GM10266 (cell line): ENCODE results near the gene EXOSC2.

Source experiments
- DNase-seq: peaks from one replicate; pipeline ENCODE4 v3.0.0; 2012; ENCODE audit errors: extremely low spot score
- CTCF ChIP-seq: IDR thresholded peaks from 2 replicates; pipeline ENCODE4 v1.5.1; 2012; ENCODE audit warnings: mild to moderate bottlenecking, low read depth; ENCODE audit not compliant: control insufficient read depth, insufficient read depth; ENCODE audit errors: missing control alignments

The EXOSC2 gene

GRCh38 chr9:130693426-130694191 is at the start of gene EXOSC2:
EXOSC2 (plus strand) TSS chr9:130693780; CDS start chr9:130693792, 12 bp downstream.
- DNase-seq = peak; percentile 98
- TF ChIP-seq CTCF = no peak

DNA sequence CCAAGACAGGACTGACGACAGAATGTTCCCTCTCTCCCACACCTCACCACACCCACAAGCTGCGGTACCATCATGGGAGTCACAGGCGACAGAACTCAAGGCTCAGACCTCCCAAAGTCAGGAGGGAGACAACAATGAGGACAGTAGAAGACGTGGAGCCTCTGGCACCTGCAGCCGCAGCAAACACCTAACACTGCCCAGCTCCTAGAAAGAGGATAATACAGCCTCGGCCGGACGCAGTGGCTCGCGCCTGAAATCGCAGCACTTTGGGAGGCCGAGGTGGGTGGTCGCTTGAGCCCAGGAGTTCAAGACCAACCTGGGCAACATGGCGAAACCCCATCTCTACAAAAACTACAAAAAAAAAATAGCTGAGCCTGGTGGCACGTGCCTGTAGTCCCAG is 42.4 kb upstream of the EXOSC2 start:
- TF ChIP-seq CTCF = no peak
- DNase-seq = no peak

DNA sequence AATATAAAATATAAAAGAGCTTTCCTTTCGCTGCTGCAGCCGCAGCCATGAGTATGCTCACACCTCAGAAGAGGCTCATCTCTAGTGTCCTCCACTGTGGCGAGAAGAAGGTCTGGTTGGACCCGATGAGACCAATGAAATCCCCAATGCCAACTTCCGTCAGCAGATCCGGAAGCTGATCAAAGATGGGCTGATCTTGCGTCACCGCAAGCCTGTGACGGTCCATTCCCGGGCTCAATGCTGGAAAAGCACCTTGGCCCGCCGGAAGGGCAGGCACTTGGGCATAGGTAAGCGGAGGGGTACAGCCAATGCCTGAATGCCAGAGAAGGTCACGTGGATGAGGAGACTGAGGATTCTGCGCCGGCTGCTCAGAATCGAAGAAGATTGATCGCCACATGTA is 41.8 kb upstream of the EXOSC2 start:
- no peak for TF ChIP-seq CTCF
- DNase-seq = no peak

DNA sequence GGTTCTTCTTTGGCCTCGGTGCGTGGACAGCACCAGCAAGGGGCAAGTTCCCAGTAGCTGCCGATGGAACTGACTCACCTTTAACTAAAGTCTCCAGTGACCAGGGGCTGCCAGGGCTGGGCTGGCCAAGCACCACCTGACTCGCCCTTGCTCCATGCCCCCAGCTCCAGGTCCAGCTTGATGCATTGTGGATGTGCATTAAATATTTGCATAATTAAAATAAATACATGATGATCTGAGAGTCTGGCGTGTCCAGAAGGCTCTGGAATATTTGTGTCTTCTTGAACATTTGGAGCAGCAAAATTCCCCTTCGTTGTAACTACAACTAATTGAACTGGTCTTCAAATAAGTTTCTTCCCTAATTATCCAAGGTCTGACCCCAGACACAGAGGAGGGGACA is 38.7 kb upstream of the EXOSC2 start:
- DNase-seq = no peak
- TF ChIP-seq CTCF = no peak

DNA sequence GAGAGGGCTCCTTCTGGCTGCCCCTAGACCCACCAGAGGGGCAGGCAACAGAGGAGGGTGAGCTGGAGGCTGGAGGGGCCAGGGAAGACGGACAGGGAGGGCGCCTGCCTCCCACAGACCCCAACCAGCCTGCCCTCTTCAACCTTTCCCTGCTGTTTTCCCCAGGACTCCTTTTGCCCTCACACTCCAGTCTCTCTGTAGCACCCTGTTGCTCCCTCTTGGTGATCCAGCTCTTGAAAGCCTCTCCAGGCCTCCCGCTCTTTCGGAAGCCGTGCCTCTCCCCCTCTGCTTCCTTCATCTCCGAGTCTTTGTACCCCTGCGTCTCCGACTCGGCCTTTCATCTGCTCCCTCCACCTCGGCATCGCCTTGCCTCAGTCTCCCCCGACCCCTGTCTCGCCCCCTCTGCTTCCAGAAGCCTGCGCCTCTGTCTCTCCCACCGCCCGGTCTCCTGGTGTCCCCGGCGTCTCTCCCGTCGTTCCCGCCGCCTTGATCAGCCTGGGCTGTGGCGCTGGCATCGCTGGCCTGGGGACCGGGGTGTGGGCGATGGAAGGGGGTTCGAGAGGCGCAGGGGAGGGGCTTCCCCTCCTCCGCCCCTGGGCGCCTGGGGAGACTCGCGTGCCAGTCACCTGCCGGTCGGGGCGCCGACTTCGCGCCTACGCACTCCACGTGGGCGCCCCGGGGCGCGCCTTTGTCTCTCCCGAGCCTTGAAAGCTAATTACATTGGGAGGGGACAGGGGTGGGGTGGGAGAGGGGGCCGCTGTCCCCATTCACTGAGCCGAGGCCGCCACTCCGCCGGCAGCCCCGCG is 34.5 kb upstream of the EXOSC2 start:
- no peak for TF ChIP-seq CTCF
- DNase-seq = no peak

GRCh38 chr9:130659699-130660248 is 33.8 kb upstream of the EXOSC2 start:
- DNase-seq = no peak
- TF ChIP-seq CTCF = no peak

GRCh38 chr9:130660326-130660682 is 33.3 kb upstream of the EXOSC2 start:
- no peak for TF ChIP-seq CTCF
- no peak for DNase-seq
